Measurements from ENCODE around the gene RNU6-9.

GRCh38 chr19:844546-844971 lies 48.7 kb upstream of the RNU6-9 start:
- no peak for TF ChIP-seq CTCF (IDR thresholded peaks at IDR 0.05; ENCODE audit: low read depth, low read length)
- TF ChIP-seq EZH2phosphoT487 (IDR thresholded peaks at IDR 0.05; ENCODE audit: low read depth): no peak

Data from OCI-LY3 (cell line).